H1 (cell line): ENCODE data around the gene CD151.

Source experiments
- CHD1 ChIP-seq: IDR thresholded peaks from 2 replicates; pipeline ENCODE4 v1.6.1; 2012; ENCODE audit warnings: low read depth, low read length, improper control_type of control experiment
- EZH2 ChIP-seq: fragments of 200-600 bp; sonication (generic); IDR thresholded peaks from 2 replicates; pipeline ENCODE4 v1.7.1; 2012; ENCODE audit warnings: low read depth, mild to moderate bottlenecking, moderate library complexity, low read length, inconsistent platforms; ENCODE audit not compliant: severe bottlenecking
- JUND ChIP-seq: IDR thresholded peaks from 2 replicates; pipeline ENCODE4 v1.6.1; 2011; ENCODE audit warnings: mild to moderate bottlenecking, improper control_type of control experiment, low read length
- PHF8 ChIP-seq: fragments of 200-600 bp; sonication (generic); conservative IDR thresholded peaks from 2 replicates; pipeline ENCODE4 v1.7.1; 2012; ENCODE audit warnings: low read depth, mild to moderate bottlenecking, inconsistent platforms, low read length, moderate library complexity
- POLR2A ChIP-seq, 2 experiments: IDR thresholded peaks; 1 replicate in 1 of 2; 2 replicates in 1 of 2; pipeline ENCODE4 v1.6.1; 2011; ENCODE audit warnings: low read depth in 2 of 2, low read length in 2 of 2, mild to moderate bottlenecking in 2 of 2; ENCODE audit errors: control extremely low read depth in 1 of 2
- POLR2AphosphoS5 ChIP-seq: IDR thresholded peaks from 2 replicates; pipeline ENCODE4 v1.6.1; 2011; ENCODE audit warnings: low read depth, low read length
- SP1 ChIP-seq: IDR thresholded peaks from 2 replicates; pipeline ENCODE4 v1.6.1; 2011; ENCODE audit warnings: low read depth, low read length
- TAF1 ChIP-seq: IDR thresholded peaks from 2 replicates; pipeline ENCODE4 v1.6.1; 2011; ENCODE audit warnings: mild to moderate bottlenecking, low read depth, low read length
- TCF12 ChIP-seq: IDR thresholded peaks from 2 replicates; pipeline ENCODE4 v1.6.1; 2011; ENCODE audit warnings: low read depth, mild to moderate bottlenecking, low read length
- ZNF274 ChIP-seq: IDR thresholded peaks from 2 replicates; pipeline ENCODE4 v1.7.0; 2012; ENCODE audit warnings: low read length, borderline replicate concordance; ENCODE audit errors: extremely low read depth
- TF ChIP-seq, protein P1 (sequence below), 3 experiments: IDR thresholded peaks; 1 replicate in 2 of 3; 2 replicates in 1 of 3; pipeline versions ENCODE4 v1.5.1 to v1.6.1; 2011; ENCODE audit warnings: low read length in 3 of 3, mild to moderate bottlenecking in 3 of 3, inconsistent platforms in 2 of 3, low read depth in 1 of 3, moderate library complexity in 1 of 3; ENCODE audit not compliant: insufficient read depth in 1 of 3; ENCODE audit errors: control extremely low read depth in 1 of 3
- TF ChIP-seq, protein P2 (sequence below): IDR thresholded peaks from 2 replicates; pipeline ENCODE4 v1.6.1; 2012; ENCODE audit warnings: low read length, inconsistent platforms

DNA sequence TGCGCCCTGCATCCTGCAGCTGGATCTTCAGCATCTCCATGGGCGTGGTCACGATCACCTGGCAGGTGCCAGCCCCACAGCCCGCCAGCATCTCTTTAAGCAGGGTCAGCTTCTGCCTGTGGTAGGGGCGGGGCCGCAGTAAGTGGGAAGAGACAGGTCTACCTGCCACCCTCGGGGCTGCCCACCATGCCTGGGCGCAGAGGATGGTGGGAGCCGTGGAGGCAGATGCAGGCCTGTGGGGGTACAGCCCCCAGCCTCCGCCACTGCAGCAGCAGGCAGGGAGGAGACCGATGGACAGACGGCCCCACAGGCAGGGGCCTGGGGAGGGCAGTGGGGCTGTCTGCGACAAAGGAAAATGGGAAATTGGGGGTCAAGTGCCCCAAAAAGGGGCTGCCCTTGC lies 39.9 kb upstream of the CD151 start:
- no peak for TF ChIP-seq TAF1
- TF ChIP-seq ZNF274, result no peak
- no peak for TF ChIP-seq POLR2A (IDR thresholded peaks at IDR 0.05; ENCODE audit: control extremely low read depth in 1 of 2, low read depth in 2 of 2, low read length in 2 of 2)
- TF ChIP-seq, protein P1, sequence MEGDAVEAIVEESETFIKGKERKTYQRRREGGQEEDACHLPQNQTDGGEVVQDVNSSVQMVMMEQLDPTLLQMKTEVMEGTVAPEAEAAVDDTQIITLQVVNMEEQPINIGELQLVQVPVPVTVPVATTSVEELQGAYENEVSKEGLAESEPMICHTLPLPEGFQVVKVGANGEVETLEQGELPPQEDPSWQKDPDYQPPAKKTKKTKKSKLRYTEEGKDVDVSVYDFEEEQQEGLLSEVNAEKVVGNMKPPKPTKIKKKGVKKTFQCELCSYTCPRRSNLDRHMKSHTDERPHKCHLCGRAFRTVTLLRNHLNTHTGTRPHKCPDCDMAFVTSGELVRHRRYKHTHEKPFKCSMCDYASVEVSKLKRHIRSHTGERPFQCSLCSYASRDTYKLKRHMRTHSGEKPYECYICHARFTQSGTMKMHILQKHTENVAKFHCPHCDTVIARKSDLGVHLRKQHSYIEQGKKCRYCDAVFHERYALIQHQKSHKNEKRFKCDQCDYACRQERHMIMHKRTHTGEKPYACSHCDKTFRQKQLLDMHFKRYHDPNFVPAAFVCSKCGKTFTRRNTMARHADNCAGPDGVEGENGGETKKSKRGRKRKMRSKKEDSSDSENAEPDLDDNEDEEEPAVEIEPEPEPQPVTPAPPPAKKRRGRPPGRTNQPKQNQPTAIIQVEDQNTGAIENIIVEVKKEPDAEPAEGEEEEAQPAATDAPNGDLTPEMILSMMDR (IDR thresholded peaks at IDR 0.05; ENCODE audit: control extremely low read depth in 1 of 3, insufficient read depth in 1 of 3, low read depth in 1 of 3, low read length in 3 of 3), result no peak
- TF ChIP-seq CHD1, result no peak
- no peak for TF ChIP-seq EZH2
- TF ChIP-seq, protein P2, sequence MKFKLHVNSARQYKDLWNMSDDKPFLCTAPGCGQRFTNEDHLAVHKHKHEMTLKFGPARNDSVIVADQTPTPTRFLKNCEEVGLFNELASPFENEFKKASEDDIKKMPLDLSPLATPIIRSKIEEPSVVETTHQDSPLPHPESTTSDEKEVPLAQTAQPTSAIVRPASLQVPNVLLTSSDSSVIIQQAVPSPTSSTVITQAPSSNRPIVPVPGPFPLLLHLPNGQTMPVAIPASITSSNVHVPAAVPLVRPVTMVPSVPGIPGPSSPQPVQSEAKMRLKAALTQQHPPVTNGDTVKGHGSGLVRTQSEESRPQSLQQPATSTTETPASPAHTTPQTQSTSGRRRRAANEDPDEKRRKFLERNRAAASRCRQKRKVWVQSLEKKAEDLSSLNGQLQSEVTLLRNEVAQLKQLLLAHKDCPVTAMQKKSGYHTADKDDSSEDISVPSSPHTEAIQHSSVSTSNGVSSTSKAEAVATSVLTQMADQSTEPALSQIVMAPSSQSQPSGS, result no peak
- no peak for TF ChIP-seq PHF8
- TF ChIP-seq POLR2AphosphoS5, result no peak
- TF ChIP-seq SP1, result no peak
- TF ChIP-seq TCF12, result no peak
- no peak for TF ChIP-seq JUND
